H9 (cell line): ENCODE measurements around the gene RUSF1. TPM values are rescaled to one million over a fixed set of nuclear protein-coding genes. Genes with fewer than 3 reads are reported as not detected.
A peak's percentile ranks its signal among the peaks of the same experiment; 100 is the strongest.

ENCODE experiments used
- DNase-seq: peaks from one replicate; pipeline ENCODE4 v3.0.0-alpha.2; 2017
- H2AFZ ChIP-seq: one replicate; pipeline ENCODE4 v1.6.1; 2013; ENCODE audit warnings: mild to moderate bottlenecking, low read length, control low read depth, moderate library complexity
- H2AK5ac ChIP-seq: 2 replicates; pipeline ENCODE4 v1.6.1; 2013; ENCODE audit warnings: low read length, control low read depth, mixed read lengths; ENCODE audit not compliant: insufficient read length
- H2BK120ac ChIP-seq: one replicate; pipeline ENCODE4 v1.6.1; 2013; ENCODE audit warnings: low read depth, mild to moderate bottlenecking, low read length, control low read depth, inconsistent platforms; ENCODE audit not compliant: poor library complexity, severe bottlenecking
- H2BK12ac ChIP-seq: 2 replicates; pipeline ENCODE4 v1.6.1; 2013; ENCODE audit warnings: low read length, control low read depth, mixed read lengths, low read depth; ENCODE audit not compliant: insufficient read length
- H2BK15ac ChIP-seq: 2 replicates; pipeline ENCODE4 v1.6.1; 2013; ENCODE audit warnings: low read depth, low read length, control low read depth
- H2BK20ac ChIP-seq: one replicate; pipeline ENCODE4 v1.6.1; 2013; ENCODE audit warnings: low read depth, mild to moderate bottlenecking, low read length, control low read depth, inconsistent platforms; ENCODE audit not compliant: poor library complexity, severe bottlenecking
- H2BK5ac ChIP-seq: 2 replicates; pipeline ENCODE4 v1.6.1; 2013; ENCODE audit warnings: low read length, control low read depth, mixed read lengths; ENCODE audit not compliant: insufficient read length
- H3K14ac ChIP-seq: 2 replicates; pipeline ENCODE4 v1.6.1; 2013; ENCODE audit warnings: low read length, control low read depth; ENCODE audit not compliant: insufficient read depth
- H3K18ac ChIP-seq: 2 replicates; pipeline ENCODE4 v1.6.1; 2013; ENCODE audit warnings: low read depth, mild to moderate bottlenecking, mixed read lengths, low read length, control low read depth; ENCODE audit not compliant: insufficient read length
- H3K23ac ChIP-seq: 2 replicates; pipeline ENCODE4 v1.6.1; 2013; ENCODE audit warnings: low read length, control low read depth, mixed read lengths, low read depth; ENCODE audit not compliant: insufficient read length
- H3K23me2 ChIP-seq: 2 replicates; pipeline ENCODE4 v1.6.1; 2013; ENCODE audit warnings: low read depth, mild to moderate bottlenecking, mixed read lengths, low read length, control low read depth; ENCODE audit not compliant: insufficient read length, poor library complexity, severe bottlenecking
- H3K27ac ChIP-seq: 2 replicates; pipeline ENCODE4 v1.5.1; 2013; ENCODE audit warnings: low read length, control low read depth, mixed read lengths, low read depth; ENCODE audit not compliant: insufficient read length
- H3K27me3 ChIP-seq: 2 replicates; pipeline ENCODE4 v1.6.1; 2013; ENCODE audit warnings: low read length, control low read depth, inconsistent platforms; ENCODE audit not compliant: insufficient read depth
- H3K4ac ChIP-seq: 2 replicates; pipeline ENCODE4 v1.6.1; 2013; ENCODE audit warnings: low read depth, mild to moderate bottlenecking, control low read depth, inconsistent platforms, low read length, moderate library complexity
- H3K4me1 ChIP-seq: 2 replicates; pipeline ENCODE4 v1.6.1; 2013; ENCODE audit warnings: low read length, control low read depth, inconsistent platforms; ENCODE audit not compliant: insufficient read depth
- H3K4me2 ChIP-seq: 2 replicates; pipeline ENCODE4 v1.6.1; 2013; ENCODE audit warnings: low read length, control low read depth, mixed read lengths; ENCODE audit not compliant: insufficient read length, insufficient read depth
- H3K56ac ChIP-seq: 2 replicates; pipeline ENCODE4 v1.6.1; 2013; ENCODE audit warnings: low read depth, mild to moderate bottlenecking, mixed read lengths, low read length, control low read depth; ENCODE audit not compliant: insufficient read length
- H3K79me1 ChIP-seq: 2 replicates; pipeline ENCODE4 v1.6.1; 2013; ENCODE audit warnings: low read depth, mild to moderate bottlenecking, moderate library complexity, low read length, control low read depth, inconsistent platforms; ENCODE audit not compliant: insufficient read depth, poor library complexity, severe bottlenecking
- H3K79me2 ChIP-seq: 2 replicates; pipeline ENCODE4 v1.6.1; 2013; ENCODE audit warnings: low read length, control low read depth, inconsistent platforms; ENCODE audit not compliant: insufficient read depth
- H3K9ac ChIP-seq: 2 replicates; pipeline ENCODE4 v1.6.1; 2013; ENCODE audit warnings: low read length, control low read depth, mixed read lengths; ENCODE audit not compliant: insufficient read length; ENCODE audit errors: extremely low read depth
- H3K9me3 ChIP-seq: one replicate; pipeline ENCODE4 v1.6.1; 2013; ENCODE audit warnings: low read depth, low read length, inconsistent platforms; ENCODE audit not compliant: control insufficient read depth
- H3T11ph ChIP-seq: one replicate; pipeline ENCODE4 v1.6.1; 2013; ENCODE audit warnings: mild to moderate bottlenecking, low read length, control low read depth, inconsistent platforms
- H4K20me1 ChIP-seq: one replicate; pipeline ENCODE4 v1.6.1; 2013; ENCODE audit not compliant: control insufficient read depth, insufficient read length, insufficient read depth
- H4K5ac ChIP-seq: 2 replicates; pipeline ENCODE4 v1.6.1; 2013; ENCODE audit warnings: low read depth, mild to moderate bottlenecking, mixed read lengths, low read length, control low read depth; ENCODE audit not compliant: insufficient read length
- H4K8ac ChIP-seq: replicated peaks from 2 replicates; pipeline ENCODE4 v1.6.1; 2013; ENCODE audit warnings: low read length, control low read depth, mixed read lengths, low read depth; ENCODE audit not compliant: insufficient read length
- H4K91ac ChIP-seq: 2 replicates; pipeline ENCODE4 v1.6.1; 2013; ENCODE audit warnings: low read depth, mild to moderate bottlenecking, moderate library complexity, mixed read lengths, low read length, control low read depth; ENCODE audit not compliant: insufficient read length
- H3K27ac Mint-ChIP-seq, 3 experiments: 2 replicates in 2 of 3; 3 replicates in 1 of 3; pipeline ENCODE4 v1.8.0; 2020 to 2021; ENCODE audit warnings: mixed read lengths in 3 of 3, mild to moderate bottlenecking in 1 of 3, moderate library complexity in 1 of 3
- H3K27me3 Mint-ChIP-seq: 2 replicates; pipeline ENCODE4 v1.8.0; 2021; ENCODE audit warnings: low read depth, mild to moderate bottlenecking, moderate library complexity, mixed read lengths
- H3K36me3 Mint-ChIP-seq, 3 experiments: 2 replicates in 2 of 3; 3 replicates in 1 of 3; pipeline ENCODE4 v1.8.0; 2020 to 2021; ENCODE audit warnings: low read depth in 3 of 3, mixed read lengths in 3 of 3; ENCODE audit not compliant: insufficient read depth in 1 of 3
- H3K4me1 Mint-ChIP-seq, 2 experiments: 2 replicates each; pipeline ENCODE4 v1.8.0; 2020; ENCODE audit warnings: mixed read lengths in 2 of 2
- H3K4me3 Mint-ChIP-seq, 2 experiments: 2 replicates in 1 of 2; 3 replicates in 1 of 2; pipeline ENCODE4 v1.8.0; 2020 to 2021; ENCODE audit warnings: mild to moderate bottlenecking in 2 of 2, mixed read lengths in 2 of 2, moderate library complexity in 1 of 2
- H3K9me3 Mint-ChIP-seq, 2 experiments: 2 replicates in 1 of 2; 3 replicates in 1 of 2; pipeline ENCODE4 v1.8.0; 2020; ENCODE audit warnings: mild to moderate bottlenecking in 2 of 2, mixed read lengths in 2 of 2, moderate library complexity in 1 of 2
- WGBS: extraction: QIAGEN DNeasy Blood & Tissue Kit; methylation state at CpG from one replicate; pipeline ENCODE4 v1.1.7; 2013; ENCODE audit warnings: missing lambda C conversion rate, low lambda C conversion rate, mixed read lengths; ENCODE audit not compliant: insufficient read length; ENCODE audit errors: extremely low coverage; 5-methylcytosine and 5-hydroxymethylcytosine counted together
- total RNA-seq: library from RNA; stranded (reverse); gene quantifications from 2 replicates; pipeline ENCODE4 v1.2.1, GENCODE V29; 2021
- TF ChIP-seq, protein P1 (sequence below): fragments of 200-600 bp; sonication (generic); conservative IDR thresholded peaks from 3 replicates; pipeline ENCODE4 v1.8.0; 2021; ENCODE audit warnings: antibody characterized with exemption, mild to moderate bottlenecking

Gene RUSF1
- total RNA-seq, 1 experiment from 2014 or later: 33.4 TPM

GRCh38 chr16:31478956-31479355 lies 29.2 kb downstream of the RUSF1 start:
- Histone ChIP-seq H2BK12ac (no peak overlapping the region), H3K18ac (no peak overlapping the region), H2BK5ac (no peak overlapping the region), H3K56ac (no peak overlapping the region), H3K23ac (no peak overlapping the region), H3K14ac (no peak overlapping the region), H3K27ac (no peak overlapping the region), H3T11ph (no peak overlapping the region), H2BK20ac (no peak overlapping the region), H3K79me1 (no peaks in the 10 kb centered on the region), H4K20me1 (no peaks in the 10 kb centered on the region), H3K9ac (no peak overlapping the region), H3K4me1 (no peaks in the 10 kb centered on the region), H3K79me2 (no peaks in the 10 kb centered on the region), H4K5ac (no peak overlapping the region), H3K23me2 (peaks cover 12% of the 10 kb centered on the region), H3K27me3 (peaks cover 1% of the 10 kb centered on the region; the same call in 1 of the 2 replicates), H3K4ac (no peak overlapping the region), H2BK15ac (no peak overlapping the region), H4K91ac (no peak overlapping the region), H4K8ac (no peak overlapping the region), H2BK120ac (no peak overlapping the region), H2AFZ (no peak overlapping the region), H3K9me3 (no peaks in the 10 kb centered on the region), H2AK5ac (no peak overlapping the region), H3K4me2 (no peak overlapping the region)
- Mint-ChIP-seq H3K27ac (no peak overlapping the region), H3K27me3 (peaks cover 78% of the 10 kb centered on the region), H3K36me3 (peaks cover 0 to 12% (median 0%) of the 10 kb centered on the region in 3 experiments; a peak in 3 of 7 replicates), H3K4me3 (peak overlapping the region in 1 of 2 experiments; percentile 58; a peak in 2 of 5 replicates), H3K4me1 (peaks cover 14 to 16% of the 10 kb centered on the region in 2 experiments), H3K9me3 (no peaks in the 10 kb centered on the region; a peak in 1 of 5 replicates)
- no peak for DNase-seq
- no CpG with 5 or more reads among the region's 3 CpGs for WGBS
- TF ChIP-seq, protein P1, sequence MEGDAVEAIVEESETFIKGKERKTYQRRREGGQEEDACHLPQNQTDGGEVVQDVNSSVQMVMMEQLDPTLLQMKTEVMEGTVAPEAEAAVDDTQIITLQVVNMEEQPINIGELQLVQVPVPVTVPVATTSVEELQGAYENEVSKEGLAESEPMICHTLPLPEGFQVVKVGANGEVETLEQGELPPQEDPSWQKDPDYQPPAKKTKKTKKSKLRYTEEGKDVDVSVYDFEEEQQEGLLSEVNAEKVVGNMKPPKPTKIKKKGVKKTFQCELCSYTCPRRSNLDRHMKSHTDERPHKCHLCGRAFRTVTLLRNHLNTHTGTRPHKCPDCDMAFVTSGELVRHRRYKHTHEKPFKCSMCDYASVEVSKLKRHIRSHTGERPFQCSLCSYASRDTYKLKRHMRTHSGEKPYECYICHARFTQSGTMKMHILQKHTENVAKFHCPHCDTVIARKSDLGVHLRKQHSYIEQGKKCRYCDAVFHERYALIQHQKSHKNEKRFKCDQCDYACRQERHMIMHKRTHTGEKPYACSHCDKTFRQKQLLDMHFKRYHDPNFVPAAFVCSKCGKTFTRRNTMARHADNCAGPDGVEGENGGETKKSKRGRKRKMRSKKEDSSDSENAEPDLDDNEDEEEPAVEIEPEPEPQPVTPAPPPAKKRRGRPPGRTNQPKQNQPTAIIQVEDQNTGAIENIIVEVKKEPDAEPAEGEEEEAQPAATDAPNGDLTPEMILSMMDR: no peak
